Measurements from ENCODE around the gene SLC29A3. TPM values are rescaled to one million over a fixed set of nuclear protein-coding genes. Genes with fewer than 3 reads are reported as not detected.

Gene SLC29A3
- total and polyA plus RNA-seq, 10 of the 15 experiments (the other 5 are each of a cell fraction or from before 2014, with no cell fraction given) = 1.5 to 4.0 (median 2.7) TPM

- DNase-seq (ENCODE audit: low read depth, low spot score) (no peak), FAIRE-seq (no peak), ATAC-seq (no peak)
- no peaks in the 10 kb centered on the region for H3K36me3 ChIP-seq (ENCODE audit: control insufficient read depth in 2 of 2, insufficient read depth in 2 of 2, low read length in 1 of 2)
- H3K9me3 ChIP-seq (replicated peaks; ENCODE audit: control insufficient read depth, insufficient read depth, low read length) = no peaks in the 10 kb centered on the region
- ChIA-PET SMC1A (ENCODE audit: uncharacterized antibody, unreplicated experiment) (interaction anchor here (0.6 to 18.0 kb wide), 7 partner anchors 8 to 328 kb away, joined by 3 to 249 read pairs (median 6); partner anchors contain the start of gene SLC29A3), POLR2A (interaction anchor here (1.8 kb wide), 1 partner anchor 61 kb away, joined by 5 read pairs; the partner anchor contains the start of gene SLC29A3), RAD21 (ENCODE audit: unreplicated experiment) (interaction anchor here (1.1 to 7.2 kb wide), 4 partner anchors 8 to 67 kb away, joined by 4 to 77 read pairs (median 10); partner anchors contain the start of gene SLC29A3), CTCF (interaction anchor here (0.8 to 17.5 kb wide), 6 partner anchors 8 to 228 kb away, joined by 3 to 359 read pairs (median 4); partner anchors contain the start of gene SLC29A3)
- no peaks in the 10 kb centered on the region for H3K27me3 ChIP-seq (replicated peaks in 1 of 2; ENCODE audit: control insufficient read depth in 2 of 2, insufficient read depth in 2 of 2, low read length in 1 of 2)
- H3K4me3 ChIP-seq = no peak overlapping the region
- peaks cover 21% of the 10 kb centered on the region for H3K4me1 ChIP-seq (ENCODE audit: control insufficient read depth, insufficient read depth, low read length)
- no peak overlapping the region for H2AFZ ChIP-seq (ENCODE audit: control insufficient read depth, low read depth, low read length)
- H4K20me1 ChIP-seq (ENCODE audit: control insufficient read depth, insufficient read depth) = no peaks in the 10 kb centered on the region
- no peak overlapping the region for H3K27ac ChIP-seq (ENCODE audit: control insufficient read depth, insufficient read depth)
- no peaks in the 10 kb centered on the region for H3K79me2 ChIP-seq (ENCODE audit: control insufficient read depth, insufficient read depth, low read length)
- no peak overlapping the region for H3K4me2 ChIP-seq (ENCODE audit: control insufficient read depth, insufficient read depth)
- 0% methylated on average over 1 of the region's 1 CpG for WGBS (ENCODE audit: insufficient coverage, insufficient replicate concordance, low lambda C conversion rate, missing lambda C conversion rate)
- BruUV-seq (replicated peaks) = no TSS peak
- intact Hi-C loops (cut with micrococcal nuclease; ENCODE audit: unreplicated experiment) = loop anchor here (5.0 to 10.0 kb wide), 2 partner anchors 316 to 514 kb away; no protein-coding TSS in a partner anchor
- TF ChIP-seq SUZ12 (IDR thresholded peaks at IDR 0.05; ENCODE audit: unreplicated experiment) = no peak
- 0 out of 2 replicates have a peak, but pooled peaks have one; percentile 9 for TF ChIP-seq RAD21 (IDR thresholded peaks at IDR 0.05; ENCODE audit: insufficient read depth, low read depth, low read length)
- in situ Hi-C loops (cut with MboI) = loop anchor here (10.0 kb wide), 1 partner anchor 324 kb away; no protein-coding TSS in a partner anchor
- H3K9ac ChIP-seq (ENCODE audit: control insufficient read depth, insufficient read depth, low read length) = no peak overlapping the region
These were observed 61.8 kb downstream of the SLC29A3 start for GRCh38 chr10:71380841-71381240.

GRCh38 chr10:71381611-71382010, 62.6 kb downstream of the SLC29A3 start:
- no TSS peak for BruUV-seq (replicated peaks)

More at GRCh38 chr10:71381611-71382010, 62.6 kb downstream of the SLC29A3 start:
- DNase-seq (ENCODE audit: low read depth, low spot score) (no peak), ATAC-seq (no peak), FAIRE-seq (no peak)
- WGBS (ENCODE audit: insufficient coverage, insufficient replicate concordance, low lambda C conversion rate, missing lambda C conversion rate) = 31% methylated on average over 3 of the region's 3 CpGs
- Histone ChIP-seq H3K36me3 (ENCODE audit: control insufficient read depth in 2 of 2, insufficient read depth in 2 of 2, low read length in 1 of 2) (no peaks in the 10 kb centered on the region), H3K9ac (ENCODE audit: control insufficient read depth, insufficient read depth, low read length) (no peak overlapping the region), H3K27me3 (replicated peaks in 1 of 2; ENCODE audit: control insufficient read depth in 2 of 2, insufficient read depth in 2 of 2, low read length in 1 of 2) (no peaks in the 10 kb centered on the region), H3K79me2 (ENCODE audit: control insufficient read depth, insufficient read depth, low read length) (no peaks in the 10 kb centered on the region), H3K4me1 (ENCODE audit: control insufficient read depth, insufficient read depth, low read length) (peaks cover 14% of the 10 kb centered on the region), H3K4me2 (ENCODE audit: control insufficient read depth, insufficient read depth) (no peak overlapping the region), H4K20me1 (ENCODE audit: control insufficient read depth, insufficient read depth) (no peaks in the 10 kb centered on the region), H3K9me3 (replicated peaks; ENCODE audit: control insufficient read depth, insufficient read depth, low read length) (no peaks in the 10 kb centered on the region), H2AFZ (ENCODE audit: control insufficient read depth, low read depth, low read length) (no peak overlapping the region), H3K27ac (ENCODE audit: control insufficient read depth, insufficient read depth) (no peak overlapping the region), H3K4me3 (no peak overlapping the region)
- SMC1A ChIA-PET (ENCODE audit: uncharacterized antibody, unreplicated experiment) = interaction anchor here (0.6 to 18.0 kb wide), 7 partner anchors 9 to 327 kb away, joined by 3 to 249 read pairs (median 6); partner anchors contain the start of gene SLC29A3
- no peak for TF ChIP-seq ZNF384 (IDR thresholded peaks at IDR 0.05; ENCODE audit: borderline replicate concordance, low read depth, low read length)
- POLR2A ChIA-PET = interaction anchor here (1.8 kb wide), 1 partner anchor 62 kb away, joined by 5 read pairs; the partner anchor contains the start of gene SLC29A3
- intact Hi-C loops (cut with micrococcal nuclease; ENCODE audit: unreplicated experiment) (loop anchor here (5.0 to 10.0 kb wide), 2 partner anchors 316 to 513 kb away; no protein-coding TSS in a partner anchor), in situ Hi-C loops (cut with MboI) (loop anchor here (10.0 kb wide), 1 partner anchor 323 kb away; no protein-coding TSS in a partner anchor)
- RAD21 ChIA-PET (ENCODE audit: unreplicated experiment) = interaction anchor here (1.1 to 7.2 kb wide), 6 partner anchors 9 to 326 kb away, joined by 4 to 77 read pairs (median 8); partner anchors contain the start of gene SLC29A3
- CTCF ChIA-PET = interaction anchor here (0.8 to 17.5 kb wide), 10 partner anchors 8 to 325 kb away, joined by 3 to 359 read pairs (median 4); partner anchors contain the start of gene SLC29A3

All from GM12878 (cell line).